GM21367 (cell line): ENCODE results near the gene PRKAG2.
A peak's percentile ranks its signal among the peaks of the same experiment; 100 is the strongest.
"Not testable (repeated sequence)": the region's sequence is repeated elsewhere in the genome, so short reads cannot be mapped to it uniquely, and the experiment has no call there.

Experiments used
- ATAC-seq: cut with Tn5 transposase; IDR thresholded peaks from one replicate; pipeline ENCODE4 v1.9.1; 2021; ENCODE audit not compliant: unreplicated experiment

The PRKAG2 gene

DNA sequence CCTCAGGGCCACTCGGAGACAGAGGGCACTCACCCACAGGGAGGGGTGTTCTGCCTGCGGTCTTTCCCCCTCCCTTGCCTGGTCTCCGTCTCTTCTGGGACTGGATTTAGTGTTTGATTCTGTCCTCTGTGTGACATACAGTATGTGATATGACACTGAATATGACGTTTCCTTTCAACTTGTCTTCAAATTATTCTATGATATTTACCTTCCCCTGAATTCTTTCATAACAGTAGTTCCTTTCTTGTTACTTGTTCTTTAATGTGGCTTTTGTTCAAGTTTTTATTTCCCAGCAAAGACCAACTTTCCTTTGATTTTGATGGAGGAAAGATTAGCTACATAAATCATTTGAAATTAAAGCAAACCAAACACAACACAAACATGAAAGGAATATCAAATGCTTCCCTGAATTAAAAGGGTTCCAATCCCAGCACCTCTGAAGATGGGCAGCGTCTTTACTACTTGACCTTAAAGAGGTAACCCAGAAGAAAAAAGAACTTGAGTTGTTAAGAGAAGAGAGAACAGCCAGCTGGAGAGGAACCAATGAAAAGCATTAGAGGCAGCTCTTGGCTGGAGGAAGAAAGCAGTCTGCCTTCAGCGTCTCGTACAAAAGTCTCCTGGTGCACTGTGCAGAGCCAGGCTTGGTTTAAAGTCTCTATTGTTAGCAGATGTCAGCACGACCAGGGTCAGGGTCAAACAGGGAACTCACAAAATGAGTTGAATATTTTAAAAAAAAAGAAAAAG lies 338.9 kb downstream of the PRKAG2 start:
- ATAC-seq = no peak

DNA sequence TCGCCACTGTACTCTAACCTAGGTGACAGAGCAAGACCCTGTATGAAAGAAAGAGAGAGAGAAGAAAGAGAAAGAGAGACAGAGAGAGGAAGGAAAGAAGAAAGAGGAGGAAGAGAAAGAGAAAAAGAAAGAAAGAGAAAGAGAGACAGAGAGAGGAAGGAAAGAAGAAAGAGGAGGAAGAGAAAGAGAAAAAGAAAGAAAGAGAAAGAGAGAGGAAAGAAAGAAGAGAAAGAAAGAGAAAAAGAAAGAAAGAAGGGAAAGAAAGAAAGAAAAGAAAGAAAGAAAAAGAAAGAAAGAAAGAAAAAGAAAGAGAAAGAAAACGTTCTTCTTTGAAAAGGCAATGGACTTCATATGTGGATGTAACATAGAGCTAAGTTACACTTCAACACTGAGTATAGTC lies 340.7 kb downstream of the PRKAG2 start:
- not testable (repeated sequence) for ATAC-seq

DNA sequence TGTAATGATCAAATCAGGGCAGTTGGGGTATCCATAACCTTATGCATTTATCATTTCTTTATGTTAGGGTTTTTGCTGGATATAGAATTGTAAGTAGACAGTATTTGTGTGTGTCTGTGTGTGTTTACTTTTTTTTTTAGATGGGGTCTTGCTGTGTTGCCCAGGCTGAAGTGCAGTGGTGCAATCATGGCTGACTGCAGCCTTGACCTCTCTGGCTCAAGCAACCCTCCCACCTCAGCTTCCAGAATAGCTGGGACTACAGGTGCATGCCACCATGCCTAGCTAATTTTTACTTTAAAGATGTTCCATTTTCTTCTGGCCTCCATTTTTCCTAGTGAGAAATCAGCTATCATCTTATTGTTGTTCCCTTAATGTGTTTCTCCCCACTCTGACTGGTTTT lies 347.1 kb downstream of the PRKAG2 start:
- no peak for ATAC-seq

DNA sequence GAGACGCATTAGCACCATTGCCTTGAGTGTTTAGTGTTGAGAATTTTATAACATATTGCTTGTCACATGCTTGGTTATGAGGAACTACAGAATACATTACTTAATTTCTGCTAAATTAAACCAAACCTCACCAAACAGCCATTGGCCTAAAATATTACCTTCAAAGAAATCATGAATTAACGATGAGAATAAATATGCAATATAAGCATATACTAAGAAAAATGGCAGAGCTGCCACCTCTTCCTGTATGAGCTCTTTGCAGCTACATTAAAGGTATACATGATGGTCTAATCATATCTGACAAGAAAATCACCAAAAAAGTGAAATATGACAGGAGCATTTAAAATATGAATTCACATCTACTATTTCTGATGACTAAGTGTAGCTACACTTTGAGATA lies 352.1 kb downstream of the PRKAG2 start:
- no peak for ATAC-seq

DNA sequence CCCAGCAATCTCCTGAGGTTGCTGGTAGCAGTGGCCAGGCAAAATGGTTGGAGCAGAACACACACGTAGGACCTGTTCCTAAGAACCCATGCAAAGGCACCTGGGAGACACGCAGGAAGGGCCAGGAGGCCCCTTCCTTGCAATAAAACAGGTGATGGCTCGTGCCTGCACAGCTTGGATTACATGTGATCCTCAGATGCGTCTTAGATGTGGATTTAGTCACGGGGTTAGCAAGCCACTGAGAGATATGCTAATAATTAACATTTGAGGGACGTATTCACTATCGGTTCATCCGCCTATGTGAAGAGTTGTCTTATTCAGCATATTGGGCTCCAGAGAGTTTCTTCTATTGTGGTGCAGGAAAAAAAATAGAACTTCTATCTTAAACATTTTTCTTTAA lies 352.6 kb downstream of the PRKAG2 start:
- ATAC-seq = no peak

DNA sequence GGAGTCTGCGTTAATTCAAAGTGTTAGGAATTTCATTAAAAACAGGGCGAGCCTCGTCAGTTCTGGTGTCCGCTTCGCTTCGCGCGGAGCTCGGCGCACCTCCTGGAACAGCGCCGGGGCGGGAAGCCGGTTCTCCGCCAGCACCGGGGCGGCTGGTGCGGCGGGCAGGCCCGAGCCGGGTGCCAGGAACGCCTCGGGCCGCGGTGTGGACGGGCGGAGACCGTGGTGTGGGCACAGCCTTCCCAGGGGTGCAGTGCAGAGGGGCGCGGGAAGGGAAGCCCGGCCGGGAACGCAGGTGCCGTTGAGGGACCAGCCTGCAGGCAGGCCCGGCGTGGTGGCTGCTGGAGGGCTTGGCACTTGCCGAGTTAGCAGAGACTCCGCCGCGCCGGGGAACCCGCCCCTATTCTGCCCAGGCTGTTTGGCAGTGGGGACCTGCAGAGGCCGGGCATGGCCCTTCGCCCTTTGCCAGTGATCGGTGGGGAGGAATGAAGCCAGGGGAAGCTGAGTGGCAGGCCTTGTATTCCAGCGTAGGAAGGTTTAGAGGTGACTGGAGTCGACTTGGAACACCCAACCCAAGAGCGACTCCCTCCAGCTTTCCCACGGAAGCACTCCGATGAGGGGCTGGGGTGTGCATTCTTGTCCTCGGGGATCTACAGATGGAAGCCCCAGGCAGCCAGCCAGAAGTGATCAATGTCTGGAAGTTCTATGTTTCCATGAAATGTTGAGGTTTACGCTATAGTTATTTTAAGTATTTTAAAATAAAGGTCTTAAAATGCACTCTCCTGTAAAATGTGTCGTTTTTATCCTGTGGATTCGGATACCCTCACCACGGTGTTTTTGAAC lies 356.3 kb downstream of the PRKAG2 start:
- ATAC-seq = no peak

DNA sequence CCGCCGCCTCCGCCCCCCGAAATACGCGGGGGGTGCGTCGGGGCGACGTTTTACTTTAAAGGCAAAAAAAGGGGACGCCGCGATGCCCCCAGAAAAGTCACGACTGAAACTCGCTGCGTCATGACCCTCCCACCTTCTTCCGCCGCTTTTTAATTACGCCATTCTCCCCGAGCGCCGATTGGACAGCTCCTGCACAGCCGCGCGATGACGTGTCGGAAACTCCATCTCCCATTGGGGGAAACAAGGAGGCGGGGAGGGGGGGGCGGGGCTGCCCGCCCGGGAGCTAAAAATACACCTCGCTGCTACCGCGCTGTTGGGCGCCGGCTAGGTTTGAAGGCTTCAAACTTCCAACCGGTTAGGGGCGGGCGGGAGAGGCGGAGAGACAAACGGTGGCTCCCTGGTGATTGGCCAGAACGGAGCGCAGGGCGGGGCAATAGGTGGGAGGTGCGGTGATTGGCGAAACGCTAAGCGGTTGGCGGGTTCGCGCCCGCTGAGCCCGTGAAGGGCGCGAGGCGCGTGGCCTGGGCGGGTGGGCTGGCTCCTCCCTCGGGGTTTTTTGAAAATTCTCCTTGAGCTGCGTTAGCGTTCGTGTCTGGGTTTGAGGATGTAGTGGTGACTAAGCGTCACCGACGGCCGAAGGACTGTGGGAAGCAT lies 357.0 kb downstream of the PRKAG2 start, which contains the start of gene RHEB:
RHEB (minus strand) TSS at position 131 of the 654 bp plus-strand sequence. CDS start 384 bp downstream, outside the sequence.
- ATAC-seq = peak; percentile 73

DNA sequence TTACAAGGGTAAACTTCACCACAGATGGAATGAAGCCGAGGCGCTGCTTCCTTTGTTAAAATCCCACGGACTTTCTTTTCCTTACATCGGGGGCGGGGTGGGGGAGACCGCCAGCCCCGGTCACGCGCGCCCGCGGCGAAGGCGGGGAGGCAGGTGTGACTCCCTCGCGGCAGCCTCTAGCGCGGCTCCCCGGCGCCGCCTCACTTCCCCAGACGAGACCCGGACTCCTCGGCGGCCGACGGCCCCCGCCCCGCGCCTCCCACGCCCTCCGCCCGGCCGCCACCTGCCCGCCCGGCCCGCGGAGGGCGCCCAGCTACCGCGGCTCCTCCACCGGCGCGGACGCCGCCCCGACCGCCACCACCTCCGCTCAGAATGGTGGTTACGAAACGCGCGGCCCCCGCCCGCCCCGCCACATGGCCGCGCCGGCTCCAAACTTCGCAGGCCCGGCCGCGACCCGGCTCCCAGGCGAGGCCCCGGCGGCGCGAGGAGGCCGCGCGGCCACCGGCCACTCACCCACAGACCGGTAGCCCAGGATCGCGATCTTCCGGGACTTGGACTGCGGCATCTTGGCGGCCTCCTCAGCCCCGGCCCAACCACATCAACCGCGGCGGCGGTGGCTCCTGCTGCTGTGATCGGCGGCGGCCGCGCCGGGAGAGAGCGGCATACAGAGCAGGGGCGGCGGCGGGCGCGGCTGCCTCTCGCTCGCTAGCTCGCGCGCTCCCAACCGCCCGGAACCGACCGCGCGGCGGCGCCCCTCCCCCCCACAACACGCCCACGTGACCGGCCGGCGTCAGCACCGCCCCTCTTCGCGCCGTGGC lies 357.8 kb downstream of the PRKAG2 start:
- peak; percentile 32 for ATAC-seq

DNA sequence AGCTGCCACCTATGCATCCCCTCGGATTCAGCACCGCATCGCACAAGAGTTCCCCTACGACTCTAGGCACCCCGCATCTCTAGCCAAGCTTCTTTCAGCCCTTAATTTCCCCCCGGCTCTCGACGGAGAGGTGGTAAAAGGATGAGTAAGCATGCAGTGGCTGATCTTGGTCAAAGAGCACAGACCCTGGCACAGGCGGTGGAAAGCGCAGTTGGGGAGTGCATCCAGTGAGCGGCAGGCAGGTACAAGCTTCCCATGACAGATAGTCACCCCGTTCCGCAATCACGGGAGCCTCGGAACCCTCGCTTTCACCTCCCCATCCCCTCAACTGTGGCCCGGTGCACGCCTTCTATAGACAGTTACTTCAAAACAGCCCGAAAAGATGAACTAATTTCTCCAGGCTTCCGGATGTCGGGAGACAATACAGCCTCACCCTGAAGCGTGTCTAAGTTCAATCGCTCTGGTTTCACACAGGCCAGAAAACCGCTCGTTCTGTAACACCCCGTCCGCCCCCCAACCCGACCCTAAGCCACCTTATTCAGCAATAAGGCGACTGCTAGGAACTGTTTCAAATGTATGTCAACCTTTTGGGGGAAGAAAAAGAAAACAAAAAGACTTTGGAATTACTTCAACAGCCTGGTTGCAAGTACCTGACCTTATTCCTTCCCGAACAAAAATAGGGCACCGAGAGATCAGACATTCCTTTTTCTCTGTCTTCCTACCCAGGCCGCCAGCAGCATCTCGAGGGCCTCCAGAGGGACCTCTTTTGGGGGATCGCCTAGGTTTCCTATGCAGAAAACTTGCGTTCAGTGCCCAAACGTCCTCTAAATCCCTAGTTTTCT lies 358.6 kb downstream of the PRKAG2 start:
- no peak for ATAC-seq

DNA sequence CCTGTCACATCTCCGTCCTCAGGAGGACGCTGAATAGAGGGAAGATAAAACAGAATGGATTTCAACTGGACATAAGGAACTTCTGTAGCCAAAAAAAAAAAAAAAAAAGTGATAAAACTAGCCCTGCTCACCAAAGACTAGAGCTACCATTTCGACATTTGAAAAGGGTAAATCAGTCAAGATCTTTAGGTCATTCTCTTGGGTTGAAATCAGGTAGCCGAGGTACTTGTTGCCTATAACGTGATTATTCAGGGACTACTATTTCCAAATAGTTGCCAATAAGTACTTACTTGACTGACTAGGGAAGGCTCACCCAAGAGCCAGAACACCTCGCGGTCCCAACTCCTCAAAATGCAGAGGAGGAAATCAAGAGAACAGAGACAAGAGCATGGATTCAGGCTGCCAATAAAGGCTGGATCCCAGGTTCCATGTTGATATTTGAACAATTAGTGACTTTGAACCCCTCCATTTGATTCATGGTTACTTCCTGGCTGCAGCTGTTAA lies 359.3 kb downstream of the PRKAG2 start:
- no peak for ATAC-seq

DNA sequence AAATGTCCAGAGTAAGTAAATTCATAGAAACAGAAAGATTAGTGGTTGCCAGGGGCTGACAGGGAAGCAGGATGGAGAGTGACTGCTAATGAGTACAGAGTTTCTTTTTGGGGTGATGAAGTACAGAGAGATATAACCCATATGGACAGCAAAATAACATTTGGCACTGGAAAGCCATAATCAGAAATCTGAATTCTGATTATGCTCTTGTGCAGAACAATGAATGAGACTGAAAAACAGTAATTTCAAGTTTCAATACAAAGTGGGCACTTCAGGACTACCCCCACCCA lies 361.7 kb downstream of the PRKAG2 start:
- ATAC-seq = no peak

DNA sequence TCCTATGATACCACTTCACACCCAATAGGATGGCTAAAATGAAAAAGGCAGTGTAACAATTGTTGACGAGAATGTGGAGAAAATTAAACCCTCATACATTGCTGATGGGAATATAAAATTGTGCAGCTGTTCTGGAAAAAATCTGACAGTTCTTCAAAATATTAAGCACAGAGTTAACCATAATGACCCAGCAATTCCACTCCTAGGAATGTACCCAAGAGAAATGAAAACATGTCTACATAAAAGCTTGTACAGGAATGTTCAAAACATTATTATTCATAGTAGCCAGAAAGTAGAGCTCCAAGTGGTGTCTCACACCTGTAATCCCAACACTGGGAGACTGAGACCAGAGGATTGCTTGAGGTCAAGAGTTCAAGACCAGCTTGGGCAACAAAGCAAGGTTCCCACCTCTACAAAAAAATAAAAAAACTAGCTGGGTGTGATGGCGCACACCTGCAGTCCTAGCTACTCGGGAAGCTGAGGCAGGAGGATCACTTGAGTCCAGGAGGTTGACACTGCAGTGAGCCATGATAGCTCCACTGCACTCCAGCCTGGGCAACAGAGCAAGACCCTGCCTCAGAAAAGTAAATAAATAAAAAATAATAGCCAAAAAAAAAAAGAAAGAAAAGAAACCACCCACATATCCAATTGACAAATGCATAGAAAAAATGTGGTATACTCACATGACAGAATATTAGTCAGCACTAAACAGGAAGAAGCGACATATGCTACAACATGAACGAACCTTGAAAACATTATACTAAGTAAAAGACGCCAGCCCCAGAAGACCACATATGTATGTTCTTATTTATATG lies 362.2 kb downstream of the PRKAG2 start:
- ATAC-seq = no peak

DNA sequence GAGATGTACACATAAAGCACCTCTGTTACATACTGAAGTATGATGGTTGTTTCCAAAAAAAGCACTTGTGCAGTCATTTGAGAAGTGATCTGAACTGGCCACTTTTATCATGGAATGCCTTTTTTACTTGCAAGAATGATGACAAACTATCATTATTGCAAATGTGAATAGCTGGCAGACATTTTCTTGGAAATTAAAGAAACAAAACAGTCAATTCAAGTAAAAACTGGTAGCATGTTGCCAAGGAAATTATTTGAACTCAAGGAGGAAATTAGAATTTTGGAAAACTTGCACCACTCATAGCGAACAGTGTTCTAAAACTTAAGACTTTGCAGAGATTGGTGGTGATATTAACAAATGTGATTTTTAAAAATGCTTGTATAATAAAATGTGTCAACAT lies 363.8 kb downstream of the PRKAG2 start:
- ATAC-seq = no peak

DNA sequence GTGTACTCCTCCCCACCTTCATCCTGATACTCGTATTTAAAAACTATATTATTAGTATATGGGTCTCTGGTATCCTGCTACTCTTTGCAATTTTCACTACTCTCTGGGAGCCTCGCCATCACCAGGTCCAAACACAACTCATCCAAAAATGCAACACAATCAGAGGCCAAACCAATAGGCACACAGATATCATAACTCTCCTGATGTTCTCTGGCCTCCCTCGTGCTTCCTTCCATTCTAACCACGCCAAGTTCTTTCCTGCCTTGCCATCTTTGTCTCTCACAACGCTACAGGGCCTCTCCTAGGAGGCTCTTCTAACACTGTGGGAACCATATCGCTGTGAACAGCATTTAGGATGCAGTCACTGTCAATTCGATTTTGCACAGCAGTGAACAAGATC lies 364.6 kb downstream of the PRKAG2 start:
- no peak for ATAC-seq

DNA sequence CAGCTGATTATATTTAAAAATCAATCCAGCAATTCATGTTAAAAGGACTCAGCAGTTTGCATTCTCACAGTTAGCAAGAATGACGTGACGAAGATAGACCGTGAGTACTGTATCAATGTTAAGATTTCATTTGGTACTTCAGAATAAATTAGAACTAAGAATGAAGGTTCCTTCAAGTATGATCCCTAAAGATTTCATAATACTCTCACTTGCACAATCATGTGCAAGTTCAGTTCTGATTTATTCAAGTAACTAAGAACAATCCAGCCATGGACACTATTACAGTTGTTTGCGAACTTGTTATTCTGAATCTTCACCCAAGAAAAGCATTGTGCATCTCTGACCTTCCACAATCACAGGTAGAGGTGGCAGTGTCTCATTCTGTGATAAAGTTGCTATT lies 365.0 kb downstream of the PRKAG2 start:
- no peak for ATAC-seq

DNA sequence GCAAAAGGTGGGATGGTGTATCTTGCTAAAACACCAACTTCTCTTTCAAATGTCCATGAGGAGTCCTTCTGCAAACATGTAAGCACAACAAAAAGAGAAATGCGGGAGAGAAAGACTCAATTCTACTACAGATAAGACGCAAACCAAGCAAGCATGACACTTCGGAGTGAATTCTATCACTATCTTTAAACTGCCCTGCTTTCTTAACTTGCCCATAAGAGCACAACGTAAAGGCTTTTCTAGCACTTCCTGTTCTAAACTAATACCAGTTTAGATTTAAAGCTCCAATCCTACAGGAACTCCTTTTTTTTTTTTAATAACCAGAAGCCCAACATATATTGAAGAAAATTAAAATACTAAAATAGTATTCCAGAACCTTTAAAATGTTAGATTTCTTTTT lies 365.6 kb downstream of the PRKAG2 start:
- ATAC-seq = no peak

DNA sequence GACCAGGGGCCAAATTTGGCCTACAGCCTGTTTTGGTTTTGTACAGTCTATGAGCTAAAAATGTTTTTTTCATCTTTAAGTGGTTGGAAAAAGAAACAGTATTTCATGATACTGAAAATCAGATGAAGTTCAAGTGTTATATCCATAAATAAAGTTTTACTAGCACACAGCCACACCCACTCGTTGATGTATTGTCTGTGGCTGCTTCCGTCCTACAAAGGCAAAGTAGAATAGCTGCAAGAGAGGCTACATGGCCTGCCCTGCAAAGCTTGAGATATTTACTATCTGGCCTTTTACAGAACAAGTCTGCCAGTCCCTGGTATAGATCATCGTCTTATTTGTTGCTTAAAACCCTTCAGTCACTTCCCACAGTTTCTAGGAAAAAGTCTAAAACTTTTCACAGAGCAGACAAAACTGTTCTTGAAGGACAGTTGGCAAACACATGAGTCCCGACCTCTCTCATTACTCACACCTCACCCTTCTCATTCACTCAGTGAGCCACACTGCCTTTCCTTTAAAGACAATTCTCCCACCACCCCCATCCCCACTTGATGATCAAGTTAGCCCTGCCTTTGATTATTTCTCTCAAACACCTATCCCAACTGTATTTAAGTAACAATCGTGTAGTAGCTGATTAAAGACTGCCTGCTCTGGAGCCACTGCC lies 367.1 kb downstream of the PRKAG2 start:
- ATAC-seq = no peak

DNA sequence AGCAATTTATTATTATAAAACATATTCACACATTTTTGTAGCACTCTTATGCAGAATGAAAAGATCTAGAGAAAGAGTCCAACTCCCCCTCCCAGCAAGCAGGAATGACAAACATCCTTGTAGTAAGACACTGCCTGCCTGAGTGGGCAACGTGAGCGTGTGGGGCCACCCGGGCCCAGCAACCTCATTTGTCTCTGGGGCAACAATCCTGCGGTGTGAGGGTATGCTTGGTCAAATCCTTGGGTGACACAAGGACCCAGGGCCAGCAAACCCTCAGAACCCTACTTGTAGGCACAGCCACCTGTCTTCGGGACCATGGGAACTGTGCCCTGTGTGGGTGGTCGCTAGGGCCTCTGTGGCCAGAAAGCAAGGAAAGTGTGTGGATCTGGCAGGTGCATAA lies 367.9 kb downstream of the PRKAG2 start:
- ATAC-seq = no peak

DNA sequence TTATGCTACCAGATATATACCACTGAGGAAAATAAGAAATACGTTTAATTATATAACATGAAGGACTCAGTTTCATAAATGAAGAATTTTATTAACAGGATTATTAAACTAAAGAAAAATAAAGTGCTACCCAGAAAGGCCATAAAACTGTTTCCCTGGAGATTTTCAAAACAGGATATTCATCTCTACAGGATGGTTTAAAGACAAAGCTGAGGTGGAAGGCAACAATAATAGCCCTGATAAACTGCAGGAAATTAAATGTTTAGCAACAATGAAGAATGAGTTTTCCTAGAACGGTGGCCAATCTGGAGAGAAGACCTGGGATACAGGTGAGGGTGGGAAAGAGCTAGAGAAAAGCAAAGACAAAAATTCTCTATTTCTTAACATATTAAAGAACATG lies 369.1 kb downstream of the PRKAG2 start:
- no peak for ATAC-seq
